Measurements from ENCODE around the gene CXorf58.

CXorf58 gene

DNA sequence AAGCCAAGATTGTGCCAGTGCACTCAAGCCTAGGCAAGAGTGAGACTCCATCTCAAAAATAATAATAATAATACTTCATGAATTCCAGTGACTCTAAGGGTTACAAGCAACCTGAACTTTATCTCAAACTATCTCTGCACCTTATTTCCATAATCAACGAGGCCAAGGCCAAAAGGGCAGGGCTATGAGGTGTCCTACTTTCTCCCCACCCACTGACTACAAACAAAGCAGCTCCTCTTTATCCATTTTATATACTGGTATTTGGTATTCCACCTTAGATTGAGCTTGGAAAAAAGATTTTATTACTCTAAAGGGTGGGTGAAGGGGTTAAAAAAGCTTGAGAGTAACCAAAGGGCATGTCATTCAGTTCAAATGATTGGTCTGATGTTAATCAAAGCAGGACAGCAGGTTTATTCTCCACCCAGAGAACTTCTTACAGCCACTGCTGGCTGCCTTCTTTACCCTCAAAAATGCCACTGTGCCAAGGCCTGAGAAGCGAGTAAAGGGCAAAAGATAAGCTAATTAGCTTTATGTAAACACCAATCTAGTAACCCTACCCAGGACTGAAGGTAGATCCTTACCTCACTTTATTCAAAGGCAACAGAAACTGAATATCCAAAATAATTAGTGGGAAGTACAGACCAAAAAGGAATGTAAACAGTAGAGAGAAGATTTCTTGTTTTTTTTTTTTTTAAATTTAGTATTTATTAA is 28.3 kb upstream of the CXorf58 start:
- no peak overlapping the region for H3K27ac ChIP-seq
- TF ChIP-seq, protein P1, sequence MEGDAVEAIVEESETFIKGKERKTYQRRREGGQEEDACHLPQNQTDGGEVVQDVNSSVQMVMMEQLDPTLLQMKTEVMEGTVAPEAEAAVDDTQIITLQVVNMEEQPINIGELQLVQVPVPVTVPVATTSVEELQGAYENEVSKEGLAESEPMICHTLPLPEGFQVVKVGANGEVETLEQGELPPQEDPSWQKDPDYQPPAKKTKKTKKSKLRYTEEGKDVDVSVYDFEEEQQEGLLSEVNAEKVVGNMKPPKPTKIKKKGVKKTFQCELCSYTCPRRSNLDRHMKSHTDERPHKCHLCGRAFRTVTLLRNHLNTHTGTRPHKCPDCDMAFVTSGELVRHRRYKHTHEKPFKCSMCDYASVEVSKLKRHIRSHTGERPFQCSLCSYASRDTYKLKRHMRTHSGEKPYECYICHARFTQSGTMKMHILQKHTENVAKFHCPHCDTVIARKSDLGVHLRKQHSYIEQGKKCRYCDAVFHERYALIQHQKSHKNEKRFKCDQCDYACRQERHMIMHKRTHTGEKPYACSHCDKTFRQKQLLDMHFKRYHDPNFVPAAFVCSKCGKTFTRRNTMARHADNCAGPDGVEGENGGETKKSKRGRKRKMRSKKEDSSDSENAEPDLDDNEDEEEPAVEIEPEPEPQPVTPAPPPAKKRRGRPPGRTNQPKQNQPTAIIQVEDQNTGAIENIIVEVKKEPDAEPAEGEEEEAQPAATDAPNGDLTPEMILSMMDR (conservative IDR thresholded peaks at IDR 0.05): no peak
- no peak for TF ChIP-seq ZFX (IDR thresholded peaks at IDR 0.05)

DNA sequence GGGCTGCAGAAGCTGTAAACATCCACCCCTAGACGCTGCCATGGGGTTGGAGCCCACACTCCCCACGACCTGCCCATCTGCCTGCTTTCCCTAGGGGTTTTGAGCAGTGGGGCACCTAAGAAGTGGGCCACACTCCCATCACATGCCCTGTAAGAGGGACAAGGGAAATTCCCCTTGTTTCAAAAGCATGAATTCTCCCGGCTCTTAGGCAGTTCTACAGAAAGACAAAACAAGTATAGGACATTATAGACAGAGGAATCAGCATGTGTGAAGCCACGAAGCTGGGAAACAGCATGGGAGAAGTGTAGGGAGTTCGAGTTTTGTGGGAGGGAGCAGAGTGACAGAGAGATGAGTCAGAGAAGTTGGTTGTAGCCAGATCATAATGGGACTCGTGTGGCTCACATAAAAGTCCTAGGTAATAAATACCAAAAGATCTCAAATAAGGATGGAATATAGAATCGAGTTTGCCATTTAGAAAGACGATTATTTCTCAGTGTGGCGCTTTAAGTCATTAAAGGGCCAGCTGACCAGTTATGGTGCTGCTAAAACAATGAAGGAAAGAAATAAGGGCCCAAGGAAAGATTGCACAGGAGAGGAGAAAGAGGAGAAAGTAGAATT is 24.0 kb upstream of the CXorf58 start:
- TF ChIP-seq ZFX (IDR thresholded peaks at IDR 0.05): no peak
- TF ChIP-seq, protein P1 (conservative IDR thresholded peaks at IDR 0.05): no peak
- H3K27ac ChIP-seq: no peak overlapping the region

DNA sequence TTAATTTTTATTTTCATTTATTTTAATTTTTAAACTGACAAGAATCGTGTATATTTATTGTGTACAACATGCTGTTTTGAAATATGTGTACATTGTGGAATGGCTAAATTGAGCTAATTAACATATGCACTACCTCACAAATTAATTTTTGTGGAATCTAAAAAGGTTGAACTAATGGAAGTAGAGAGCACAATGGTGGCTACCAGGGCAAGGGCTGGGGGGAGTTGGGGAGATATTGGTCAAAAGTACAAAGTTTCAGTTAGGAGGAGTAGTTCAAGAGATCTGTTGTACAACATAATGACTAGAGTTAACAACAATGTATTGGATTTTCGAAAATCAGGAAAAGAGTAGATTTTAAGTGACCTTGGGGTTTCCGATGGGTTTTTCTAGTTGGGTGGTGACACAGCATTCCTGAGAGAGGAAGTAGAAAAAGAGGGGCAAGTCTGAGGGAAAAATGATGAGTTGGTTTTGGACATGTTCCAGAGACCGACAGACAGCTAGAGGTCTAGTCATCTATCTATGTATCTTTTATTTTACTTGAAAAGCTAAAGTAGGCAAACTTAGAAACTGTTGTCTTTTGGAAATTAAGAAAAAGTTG is 23.3 kb upstream of the CXorf58 start:
- TF ChIP-seq, protein P1 (conservative IDR thresholded peaks at IDR 0.05): no peak
- TF ChIP-seq ZFX (IDR thresholded peaks at IDR 0.05): no peak
- no peak overlapping the region for H3K27ac ChIP-seq

DNA sequence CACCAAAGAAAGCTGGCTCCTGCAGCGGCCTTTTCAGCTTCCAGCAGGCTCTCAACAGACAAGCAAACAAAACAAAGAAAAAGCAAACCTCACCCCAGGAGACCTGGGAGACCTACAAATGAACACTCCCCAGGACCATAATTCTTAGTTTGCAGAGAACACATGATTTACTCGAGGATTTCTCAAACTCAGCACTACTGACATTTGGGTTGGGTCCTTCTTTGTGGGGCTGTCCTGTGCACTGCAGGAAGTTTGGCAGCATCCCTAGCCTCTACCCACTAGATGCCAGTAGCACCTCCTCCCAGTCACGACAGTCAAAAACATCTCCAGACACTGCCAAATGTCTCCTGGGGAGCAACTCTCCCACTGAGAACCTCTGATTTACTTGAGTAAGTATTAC is 22.0 kb upstream of the CXorf58 start:
- H3K27ac ChIP-seq: peak overlapping the region; percentile 25; the same call in 1 of the 2 replicates
- TF ChIP-seq ZFX (IDR thresholded peaks at IDR 0.05): no peak
- TF ChIP-seq, protein P1 (conservative IDR thresholded peaks at IDR 0.05): no peak

DNA sequence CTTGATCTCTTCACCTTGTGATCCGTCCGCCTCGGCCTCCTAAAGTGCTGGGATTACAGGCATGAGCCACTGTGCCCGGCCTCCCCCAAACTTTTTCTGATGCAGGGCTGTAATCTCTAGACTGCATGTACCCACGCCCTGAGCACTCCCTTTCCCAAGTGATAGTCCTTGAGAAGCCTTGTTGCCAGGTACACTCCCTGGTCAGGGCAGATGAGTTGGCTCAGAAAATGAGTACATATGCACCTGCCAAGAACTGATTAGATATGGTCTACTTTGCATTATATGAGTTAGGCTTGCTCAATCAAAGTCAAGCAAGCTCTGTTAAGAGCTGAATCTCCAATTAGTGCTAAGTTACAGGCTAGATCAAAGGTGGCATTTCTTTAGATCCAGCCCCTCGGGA is 20.4 kb upstream of the CXorf58 start:
- TF ChIP-seq, protein P1 (conservative IDR thresholded peaks at IDR 0.05): no peak
- no peak for TF ChIP-seq ZFX (IDR thresholded peaks at IDR 0.05)
- H3K27ac ChIP-seq: peak overlapping the region; percentile 84

DNA sequence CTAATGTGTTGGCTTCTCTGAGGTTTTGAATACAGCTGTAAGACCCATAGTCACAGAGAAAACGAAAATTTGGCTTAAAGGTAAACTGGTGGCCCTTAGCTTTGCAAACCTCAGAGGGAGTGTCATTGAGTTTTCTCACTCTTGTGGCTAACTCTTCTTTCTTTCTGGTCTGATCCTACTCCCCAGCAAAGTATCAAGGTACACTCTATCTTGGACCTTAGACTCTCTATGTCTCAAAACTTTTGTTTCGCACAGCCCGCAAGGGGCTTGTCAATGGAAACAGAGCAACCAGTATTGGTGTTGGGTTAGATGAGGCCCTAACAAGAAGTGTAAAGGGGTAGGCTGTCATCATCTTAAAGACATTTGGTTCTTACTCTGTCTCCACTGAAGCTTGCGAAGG is 19.9 kb upstream of the CXorf58 start:
- H3K27ac ChIP-seq: peak overlapping the region; percentile 84
- TF ChIP-seq, protein P1 (conservative IDR thresholded peaks at IDR 0.05): no peak
- no peak for TF ChIP-seq ZFX (IDR thresholded peaks at IDR 0.05)

DNA sequence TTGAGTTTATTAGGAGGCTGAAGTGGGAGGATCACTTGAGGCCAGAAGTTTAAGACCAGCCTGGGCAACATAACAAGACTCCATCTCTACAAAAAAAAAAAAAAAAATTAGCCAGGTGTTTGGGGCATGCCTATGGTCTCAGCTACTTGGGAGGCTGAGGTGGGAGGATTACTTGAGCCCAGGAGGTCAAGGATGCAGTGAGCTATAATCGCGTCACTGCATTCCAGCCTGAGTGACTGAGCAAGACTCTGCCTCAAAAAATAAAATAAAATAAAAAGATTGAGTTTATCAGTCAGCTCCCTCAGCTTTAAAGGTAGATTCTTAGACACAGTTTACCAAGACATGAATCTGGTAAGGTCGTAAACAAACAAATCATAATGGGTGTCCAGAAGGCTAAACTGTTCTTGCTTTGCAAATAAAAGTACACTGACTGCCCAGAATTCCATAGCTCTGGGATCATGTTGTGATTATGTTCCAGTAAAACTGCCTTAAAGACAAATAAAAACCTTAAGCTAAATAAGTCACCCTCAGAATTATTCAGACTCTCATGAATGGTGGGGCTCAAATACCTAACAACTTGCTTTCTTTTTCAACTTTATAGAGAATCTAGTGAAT is 18.8 kb upstream of the CXorf58 start:
- peak overlapping the region; percentile 84 for H3K27ac ChIP-seq
- TF ChIP-seq, protein P1 (conservative IDR thresholded peaks at IDR 0.05): no peak
- no peak for TF ChIP-seq ZFX (IDR thresholded peaks at IDR 0.05)
